Adrenal gland (tissue), 5 donors: ENCODE measurements around the gene RGS3.

ENCODE experiments used
- POLR2A ChIP-seq, 2 donors: fragments of 450-650 bp; IDR thresholded peaks; one replicate each; pipeline ENCODE4 v1.6.1; 2017; ENCODE audit warnings: antibody characterized with exemption in 2 of 2, mild to moderate bottlenecking in 2 of 2, moderate library complexity in 1 of 2
- TF ChIP-seq, protein P1 (sequence below), 6 experiments: fragments of 450-650 bp in 4 of 6; fragments of 200-600 bp in 2 of 6; sonication (generic) in 1 of 6; IDR thresholded peaks; 1 replicate in 5 of 6; 2 replicates in 1 of 6; pipeline versions ENCODE4 v1.5.1 to v1.8.0; 2016 to 2021; ENCODE audit warnings: antibody characterized with exemption in 6 of 6, mild to moderate bottlenecking in 2 of 6, moderate library complexity in 1 of 6
- donor health status: DM: no; HTN: no; CAD: no.

DNA sequence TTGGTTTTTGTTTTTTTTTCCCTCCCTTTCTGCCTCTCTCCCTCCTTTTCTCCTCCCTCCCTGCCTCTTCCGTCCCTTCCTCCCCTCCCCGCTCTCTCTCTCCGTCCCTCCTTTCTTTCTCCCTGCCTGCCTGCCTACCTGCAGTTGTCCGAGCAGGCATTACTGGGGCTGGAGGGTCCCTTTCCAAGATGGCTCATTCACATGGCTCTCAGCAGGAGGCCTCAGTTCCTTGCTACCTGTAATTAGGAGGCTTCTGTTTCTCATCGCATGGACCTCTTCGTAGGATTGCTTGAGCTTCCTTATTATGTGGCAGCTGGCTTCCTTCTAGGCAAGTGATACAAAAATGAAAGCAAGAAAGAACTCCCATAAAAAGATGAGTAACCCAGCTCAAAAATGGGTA lies 8.0 kb downstream of the RGS3 start:
- TF ChIP-seq, protein P1, sequence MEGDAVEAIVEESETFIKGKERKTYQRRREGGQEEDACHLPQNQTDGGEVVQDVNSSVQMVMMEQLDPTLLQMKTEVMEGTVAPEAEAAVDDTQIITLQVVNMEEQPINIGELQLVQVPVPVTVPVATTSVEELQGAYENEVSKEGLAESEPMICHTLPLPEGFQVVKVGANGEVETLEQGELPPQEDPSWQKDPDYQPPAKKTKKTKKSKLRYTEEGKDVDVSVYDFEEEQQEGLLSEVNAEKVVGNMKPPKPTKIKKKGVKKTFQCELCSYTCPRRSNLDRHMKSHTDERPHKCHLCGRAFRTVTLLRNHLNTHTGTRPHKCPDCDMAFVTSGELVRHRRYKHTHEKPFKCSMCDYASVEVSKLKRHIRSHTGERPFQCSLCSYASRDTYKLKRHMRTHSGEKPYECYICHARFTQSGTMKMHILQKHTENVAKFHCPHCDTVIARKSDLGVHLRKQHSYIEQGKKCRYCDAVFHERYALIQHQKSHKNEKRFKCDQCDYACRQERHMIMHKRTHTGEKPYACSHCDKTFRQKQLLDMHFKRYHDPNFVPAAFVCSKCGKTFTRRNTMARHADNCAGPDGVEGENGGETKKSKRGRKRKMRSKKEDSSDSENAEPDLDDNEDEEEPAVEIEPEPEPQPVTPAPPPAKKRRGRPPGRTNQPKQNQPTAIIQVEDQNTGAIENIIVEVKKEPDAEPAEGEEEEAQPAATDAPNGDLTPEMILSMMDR (IDR thresholded peaks at IDR 0.05) = no peak
- no peak for TF ChIP-seq POLR2A (IDR thresholded peaks at IDR 0.05)
